K562 (cell line): ENCODE measurements around the gene TTLL4. TPM values are rescaled to one million over a fixed set of nuclear protein-coding genes. Genes with fewer than 3 reads are reported as not detected.

Experiments
- ATAC-seq: fragments of 200-7000 bp; cut with Tn5 transposase; 3 replicates; pipeline ENCODE4 v1.9.1; 2020; ENCODE audit warnings: moderate library complexity
- BruUV-seq: library from RNA; stranded (reverse); fragments of 400-500 nt; replicated peaks from 2 replicates; lab custom pipeline; 2021; lab: Mats Ljungman, UMichigan
- CTCF ChIA-PET: fragments of 300-600 bp; formaldehyde crosslinking; extraction: SDS; loops from one replicate; lab custom pipeline; 2021; ENCODE audit warnings: low intra/inter-chr PET ratio; lab: Yijun Ruan, JAX
- POLR2A ChIA-PET: fragments of 300-600, 350-650 bp; sonication (Branson Sonifier 250); formaldehyde crosslinking; extraction: SDS; loops from one replicate; lab custom pipeline; 2021; ENCODE audit warnings: antibody characterized with exemption, inconsistent platforms; lab: Yijun Ruan, JAX
- DNase-seq, 4 experiments: peaks; one replicate each; pipeline versions ENCODE4 v3.0.0 to v3.0.0-alpha.2; 2011 to 2018; ENCODE audit warnings: low spot score in 3 of 4, mixed read lengths in 3 of 4; ENCODE audit errors: extremely low read depth in 1 of 4
- FAIRE-seq: peaks from 2 replicates; lab custom pipeline; 2011; peaks lifted over from hg19 to GRCh38; lab: Jason Lieb, UNC
- H2AFZ ChIP-seq: 2 replicates; pipeline ENCODE4 v1.6.0; 2011; ENCODE audit warnings: low read depth, low read length, control low read depth, inconsistent platforms
- H3K27ac ChIP-seq: fragments of 200-600 bp; 3 replicates; pipeline ENCODE4 v1.8.0; 2011; ENCODE audit warnings: low read depth, mild to moderate bottlenecking, control low read depth, inconsistent platforms, low read length, moderate library complexity, mixed read lengths; ENCODE audit errors: extremely low read depth
- H3K27me3 ChIP-seq, 2 experiments: fragments of 300-600 bp in 1 of 2; 2 replicates in 1 of 2; 3 replicates in 1 of 2; pipeline versions ENCODE4 v1.6.0 to v1.8.0; 2011; ENCODE audit warnings: inconsistent platforms in 2 of 2, low read length in 2 of 2, mild to moderate bottlenecking in 1 of 2, mixed read lengths in 1 of 2, moderate library complexity in 1 of 2; ENCODE audit not compliant: control insufficient read depth in 2 of 2, insufficient read depth in 2 of 2
- H3K36me3 ChIP-seq: fragments of 300-600 bp; 3 replicates; pipeline ENCODE4 v1.8.0; 2011; ENCODE audit warnings: mild to moderate bottlenecking, low read length, inconsistent platforms; ENCODE audit not compliant: control insufficient read depth, insufficient read depth
- H3K4me1 ChIP-seq, 2 experiments: fragments of 200-600 bp in 1 of 2; replicated peaks in 1 of 2; 2 replicates in 1 of 2; 3 replicates in 1 of 2; pipeline versions ENCODE4 v1.5.1 to v1.8.0; 2011; ENCODE audit warnings: inconsistent platforms in 2 of 2, low read length in 2 of 2, mild to moderate bottlenecking in 1 of 2, mixed read lengths in 1 of 2, moderate library complexity in 1 of 2; ENCODE audit not compliant: control insufficient read depth in 2 of 2, insufficient read depth in 2 of 2
- H3K4me2 ChIP-seq: 2 replicates; pipeline ENCODE4 v1.6.1; 2011; ENCODE audit warnings: low read length, control low read depth, inconsistent platforms, mixed read lengths; ENCODE audit not compliant: insufficient read depth
- H3K4me3 ChIP-seq: fragments of 200-600 bp; sonication (generic), shearing (Covaris generic); 2 replicates; pipeline ENCODE4 v1.5.1; 2016; ENCODE audit warnings: control low read depth, inconsistent platforms
- H3K79me2 ChIP-seq: fragments of 200-600 bp; 3 replicates; pipeline ENCODE4 v1.8.0; 2011; ENCODE audit warnings: low read length, inconsistent platforms; ENCODE audit not compliant: control insufficient read depth, insufficient read depth
- H3K9ac ChIP-seq, 2 experiments: 2 replicates each; pipeline versions ENCODE4 v1.6.0 to v1.6.1; 2011; ENCODE audit warnings: low read depth in 2 of 2, low read length in 2 of 2, control low read depth in 1 of 2, inconsistent platforms in 1 of 2, mild to moderate bottlenecking in 1 of 2, mixed read lengths in 1 of 2; ENCODE audit not compliant: insufficient read depth in 1 of 2
- H3K9me1 ChIP-seq: one replicate; pipeline ENCODE4 v1.6.0; 2011; ENCODE audit warnings: inconsistent platforms, mild to moderate bottlenecking, low read length, moderate library complexity; ENCODE audit not compliant: control insufficient read depth, insufficient read depth
- H3K9me3 ChIP-seq: replicated peaks from 2 replicates; pipeline ENCODE4 v1.5.1; 2011; ENCODE audit warnings: low read depth, low read length, inconsistent platforms; ENCODE audit not compliant: control insufficient read depth, insufficient read depth
- H4K20me1 ChIP-seq: replicated peaks from 2 replicates; pipeline ENCODE4 v1.6.1; 2011; ENCODE audit warnings: low read length, inconsistent platforms, mixed read lengths; ENCODE audit not compliant: control insufficient read depth, insufficient read depth
- C11orf30 ChIP-seq: fragments of 450-650 bp; IDR thresholded peaks from 2 replicates; pipeline ENCODE4 v1.6.1; 2016; ENCODE audit warnings: low read depth, mild to moderate bottlenecking
- CEBPB ChIP-seq: fragments of 450-650 bp; IDR thresholded peaks from 2 replicates; pipeline ENCODE4 v1.6.1; 2016; ENCODE audit warnings: missing genetic modification characterization, missing compliant biosample characterization
- EP400 ChIP-seq: fragments of 450-650 bp; IDR thresholded peaks from 2 replicates; pipeline ENCODE4 v1.6.1; 2017; ENCODE audit warnings: antibody characterized with exemption, mild to moderate bottlenecking, moderate library complexity
- IRF1 ChIP-seq: sonication (generic); formaldehyde crosslinking; IDR thresholded peaks from 2 replicates; pipeline ENCODE4 v1.8.0; 2022; ENCODE audit warnings: missing genetic modification reagents, mild to moderate bottlenecking, borderline replicate concordance
- MAFK ChIP-seq: IDR thresholded peaks from 2 replicates; pipeline ENCODE4 v1.6.1; 2011; ENCODE audit warnings: low read length, improper control_type of control experiment
- NCOA1 ChIP-seq: fragments of 450-650 bp; IDR thresholded peaks from 2 replicates; pipeline ENCODE4 v1.6.1; 2016; ENCODE audit warnings: low read depth
- WGBS: fragments of 100-300 bp; shearing (Covaris generic); methylation state at CpG from one replicate; pipeline ENCODE4 v1.1.6; 2016; ENCODE audit warnings: low coverage, mixed read lengths; ENCODE audit not compliant: insufficient coverage; ENCODE audit errors: missing lambda C conversion rate; 5-methylcytosine and 5-hydroxymethylcytosine counted together
- in situ Hi-C: fragments of 300-500 bp; cut with MboI; formaldehyde crosslinking; loops from 4 replicates; pipeline ENCODE4 v1.15.0; 2018; ENCODE audit warnings: inconsistent platforms, mixed read lengths
- intact Hi-C: fragments of 100-400 bp; cut with micrococcal nuclease; formaldehyde crosslinking; loops from 2 replicates; pipeline ENCODE4 v1.14.2; 2022
- polyA plus RNA-seq, 8 experiments: library from polyadenylated mRNA; depleted of rRNA in 4 of 8; stranded (reverse) in 5 of 8; unstranded in 3 of 8; fragments of >200 nt; fragmentation: Nextera tagmentation in 2 of 8; fragmentation: Illumina TruSeq in 1 of 8; extraction: Ambion mirVana in 2 of 8; extraction: Trizol in 1 of 8; gene quantifications; 2 replicates each; pipeline versions ENCODE4 v1.2.1 to v1.2.3, GENCODE V29; 2011 to 2014; ENCODE audit warnings: inconsistent platforms in 1 of 8, missing spikeins in 1 of 8
- total RNA-seq, 7 experiments: library from RNA; depleted of rRNA in 6 of 7; stranded (reverse); fragments of >200 nt in 6 of 7; fragmentation: Illumina TruSeq in 2 of 7; extraction: Trizol in 2 of 7; gene quantifications; 2 replicates each; pipeline versions ENCODE4 v1.2.1 to v1.2.3, GENCODE V29; 2011 to 2021; ENCODE audit warnings: low replicate concordance in 1 of 7
- TF ChIP-seq, protein P1 (sequence below): fragments of 450-650 bp; IDR thresholded peaks from 2 replicates; pipeline ENCODE4 v1.6.1; 2017; ENCODE audit warnings: antibody characterized with exemption, mild to moderate bottlenecking
- TF ChIP-seq, protein P2 (sequence below): fragments of 250-450 bp; sonication (Bioruptor Pico); IDR thresholded peaks from 2 replicates; pipeline ENCODE4 v1.8.0; 2022; ENCODE audit warnings: moderate library complexity, mild to moderate bottlenecking, inconsistent platforms
- TF ChIP-seq, protein P3 (sequence below), 2 experiments: fragments of 200-800 bp in 1 of 2; sonication (Bioruptor generic) in 1 of 2; sonication (generic) in 1 of 2; formaldehyde crosslinking in 1 of 2; IDR thresholded peaks in 1 of 2; conservative IDR thresholded peaks in 1 of 2; 2 replicates each; pipeline versions ENCODE4 v1.5.0 to v1.6.1; 2016 to 2020; ENCODE audit warnings: missing compliant biosample characterization in 1 of 2, missing genetic modification characterization in 1 of 2, missing genetic modification reagents in 1 of 2

Gene TTLL4
- total and polyA plus RNA-seq, 9 of the 15 experiments (the other 6 are each of a cell fraction or from before 2014, with no cell fraction given) = 12.6 to 67.5 (median 24.5) TPM

GRCh38 chr2:218745559-218746469, 35.2 kb downstream of the TTLL4 start:
- 91% methylated on average over 9 of the region's 10 CpGs for WGBS
- H3K79me2 ChIP-seq = no peaks in the 10 kb centered on the region
- FAIRE-seq = no peak
- no TSS peak for BruUV-seq
- DNase-seq = no peak
- peaks cover 71% of the 10 kb centered on the region; the same call in 2 of the 3 replicates for H3K36me3 ChIP-seq
- intact Hi-C loops (no loop called here), in situ Hi-C loops (no loop called here)
- ChIA-PET POLR2A (interaction anchor here (0.6 to 0.7 kb wide), 3 partner anchors 26 to 36 kb away, joined by 3 to 4 read pairs (median 3); no protein-coding TSS in a partner anchor), CTCF (no interaction called here)
- no peaks in the 10 kb centered on the region for H3K9me1 ChIP-seq
- no peaks in the 10 kb centered on the region for H3K9me3 ChIP-seq
- peak overlapping the region; percentile 78 for H3K27ac ChIP-seq
- no peaks in the 10 kb centered on the region for H3K27me3 ChIP-seq
- no peak; the same call in 2 of the 3 replicates for ATAC-seq
- H3K4me2 ChIP-seq = no peak overlapping the region
- peak overlapping the region; percentile 42 to 58; a peak in 1 of 4 replicates for H3K9ac ChIP-seq
- H4K20me1 ChIP-seq = no peaks in the 10 kb centered on the region
- no peak overlapping the region for H3K4me3 ChIP-seq
- H3K4me1 ChIP-seq = peaks cover 5 to 12% of the 10 kb centered on the region in 2 experiments; a peak in 3 of 5 replicates
- H2AFZ ChIP-seq = no peak overlapping the region
- TF ChIP-seq, protein P1, sequence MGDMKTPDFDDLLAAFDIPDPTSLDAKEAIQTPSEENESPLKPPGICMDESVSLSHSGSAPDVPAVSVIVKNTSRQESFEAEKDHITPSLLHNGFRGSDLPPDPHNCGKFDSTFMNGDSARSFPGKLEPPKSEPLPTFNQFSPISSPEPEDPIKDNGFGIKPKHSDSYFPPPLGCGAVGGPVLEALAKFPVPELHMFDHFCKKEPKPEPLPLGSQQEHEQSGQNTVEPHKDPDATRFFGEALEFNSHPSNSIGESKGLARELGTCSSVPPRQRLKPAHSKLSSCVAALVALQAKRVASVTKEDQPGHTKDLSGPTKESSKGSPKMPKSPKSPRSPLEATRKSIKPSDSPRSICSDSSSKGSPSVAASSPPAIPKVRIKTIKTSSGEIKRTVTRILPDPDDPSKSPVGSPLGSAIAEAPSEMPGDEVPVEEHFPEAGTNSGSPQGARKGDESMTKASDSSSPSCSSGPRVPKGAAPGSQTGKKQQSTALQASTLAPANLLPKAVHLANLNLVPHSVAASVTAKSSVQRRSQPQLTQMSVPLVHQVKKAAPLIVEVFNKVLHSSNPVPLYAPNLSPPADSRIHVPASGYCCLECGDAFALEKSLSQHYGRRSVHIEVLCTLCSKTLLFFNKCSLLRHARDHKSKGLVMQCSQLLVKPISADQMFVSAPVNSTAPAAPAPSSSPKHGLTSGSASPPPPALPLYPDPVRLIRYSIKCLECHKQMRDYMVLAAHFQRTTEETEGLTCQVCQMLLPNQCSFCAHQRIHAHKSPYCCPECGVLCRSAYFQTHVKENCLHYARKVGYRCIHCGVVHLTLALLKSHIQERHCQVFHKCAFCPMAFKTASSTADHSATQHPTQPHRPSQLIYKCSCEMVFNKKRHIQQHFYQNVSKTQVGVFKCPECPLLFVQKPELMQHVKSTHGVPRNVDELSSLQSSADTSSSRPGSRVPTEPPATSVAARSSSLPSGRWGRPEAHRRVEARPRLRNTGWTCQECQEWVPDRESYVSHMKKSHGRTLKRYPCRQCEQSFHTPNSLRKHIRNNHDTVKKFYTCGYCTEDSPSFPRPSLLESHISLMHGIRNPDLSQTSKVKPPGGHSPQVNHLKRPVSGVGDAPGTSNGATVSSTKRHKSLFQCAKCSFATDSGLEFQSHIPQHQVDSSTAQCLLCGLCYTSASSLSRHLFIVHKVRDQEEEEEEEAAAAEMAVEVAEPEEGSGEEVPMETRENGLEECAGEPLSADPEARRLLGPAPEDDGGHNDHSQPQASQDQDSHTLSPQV = peak; percentile 69; the same call in 1 of the 2 replicates
- TF ChIP-seq NCOA1 (0 out of 2 replicates have a peak, but pooled peaks have one; percentile 8), MAFK (0 out of 2 replicates have a peak, but pooled peaks have one; percentile 0), C11orf30 (peak; percentile 1; the same call in 1 of the 2 replicates), IRF1 (CRISPR knock-in tag) (no peak), EP400 (0 out of 2 replicates have a peak, but pooled peaks have one; percentile 3), CEBPB (tag) (0 out of 2 replicates have a peak, but pooled peaks have one; percentile 6)
- TF ChIP-seq, protein P2, sequence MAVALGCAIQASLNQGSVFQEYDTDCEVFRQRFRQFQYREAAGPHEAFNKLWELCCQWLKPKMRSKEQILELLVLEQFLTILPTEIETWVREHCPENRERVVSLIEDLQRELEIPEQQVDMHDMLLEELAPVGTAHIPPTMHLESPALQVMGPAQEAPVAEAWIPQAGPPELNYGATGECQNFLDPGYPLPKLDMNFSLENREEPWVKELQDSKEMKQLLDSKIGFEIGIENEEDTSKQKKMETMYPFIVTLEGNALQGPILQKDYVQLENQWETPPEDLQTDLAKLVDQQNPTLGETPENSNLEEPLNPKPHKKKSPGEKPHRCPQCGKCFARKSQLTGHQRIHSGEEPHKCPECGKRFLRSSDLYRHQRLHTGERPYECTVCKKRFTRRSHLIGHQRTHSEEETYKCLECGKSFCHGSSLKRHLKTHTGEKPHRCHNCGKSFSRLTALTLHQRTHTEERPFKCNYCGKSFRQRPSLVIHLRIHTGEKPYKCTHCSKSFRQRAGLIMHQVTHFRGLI = no peak
- TF ChIP-seq, protein P3, sequence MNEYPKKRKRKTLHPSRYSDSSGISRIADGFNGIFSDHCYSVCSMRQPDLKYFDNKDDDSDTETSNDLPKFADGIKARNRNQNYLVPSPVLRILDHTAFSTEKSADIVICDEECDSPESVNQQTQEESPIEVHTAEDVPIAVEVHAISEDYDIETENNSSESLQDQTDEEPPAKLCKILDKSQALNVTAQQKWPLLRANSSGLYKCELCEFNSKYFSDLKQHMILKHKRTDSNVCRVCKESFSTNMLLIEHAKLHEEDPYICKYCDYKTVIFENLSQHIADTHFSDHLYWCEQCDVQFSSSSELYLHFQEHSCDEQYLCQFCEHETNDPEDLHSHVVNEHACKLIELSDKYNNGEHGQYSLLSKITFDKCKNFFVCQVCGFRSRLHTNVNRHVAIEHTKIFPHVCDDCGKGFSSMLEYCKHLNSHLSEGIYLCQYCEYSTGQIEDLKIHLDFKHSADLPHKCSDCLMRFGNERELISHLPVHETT (CRISPR knock-in tag; conservative IDR thresholded peaks at IDR 0.05 in 1 of 2, IDR thresholded peaks at IDR 0.05 in 1 of 2) = peak in 1 of 2 experiments; percentile 4; a peak in 1 of 4 replicates
